WTC11 (cell line): ENCODE measurements around the gene SCD5.

Experiments
- ESRRA ChIP-seq: sonication (generic); formaldehyde crosslinking; IDR thresholded peaks from 2 replicates; pipeline ENCODE4 v1.8.1; 2022; ENCODE audit warnings: mild to moderate bottlenecking, missing genetic modification reagents, borderline replicate concordance
- GABPB1 ChIP-seq: sonication (generic); formaldehyde crosslinking; IDR thresholded peaks from 2 replicates; pipeline ENCODE4 v1.8.1; 2023; ENCODE audit warnings: mild to moderate bottlenecking, missing genetic modification reagents
- GTF2I ChIP-seq: fragments of 250-450 bp; sonication (Bioruptor Pico); conservative IDR thresholded peaks from 2 replicates; pipeline ENCODE4 v1.4.0; 2021; ENCODE audit warnings: mild to moderate bottlenecking
- SP1 ChIP-seq: sonication (generic); formaldehyde crosslinking; conservative IDR thresholded peaks from 2 replicates; pipeline ENCODE4 v1.8.1; 2022; ENCODE audit warnings: missing genetic modification reagents
- TF ChIP-seq, protein P1 (sequence below): fragments of 200-600 bp; IDR thresholded peaks from 2 replicates; pipeline ENCODE4 v1.8.0; 2022; ENCODE audit warnings: antibody characterized with exemption
- TF ChIP-seq, protein P2 (sequence below): sonication (generic); formaldehyde crosslinking; IDR thresholded peaks from 2 replicates; pipeline ENCODE4 v1.8.1; 2023; ENCODE audit warnings: mild to moderate bottlenecking, missing genetic modification reagents
- TF ChIP-seq, protein P3 (sequence below): sonication (generic); formaldehyde crosslinking; conservative IDR thresholded peaks from 2 replicates; pipeline ENCODE4 v1.8.1; 2022; ENCODE audit warnings: mild to moderate bottlenecking, missing genetic modification reagents
- TF ChIP-seq, protein P4 (sequence below): sonication (generic); formaldehyde crosslinking; IDR thresholded peaks from 2 replicates; pipeline ENCODE4 v1.8.1; 2023; ENCODE audit warnings: mild to moderate bottlenecking, missing genetic modification reagents, borderline replicate concordance
- TF ChIP-seq, protein P5 (sequence below): sonication (generic); formaldehyde crosslinking; IDR thresholded peaks from 2 replicates; pipeline ENCODE4 v1.8.1; 2022; ENCODE audit warnings: mild to moderate bottlenecking, moderate library complexity, missing genetic modification reagents
- TF ChIP-seq, protein P6 (sequence below): sonication (generic); formaldehyde crosslinking; IDR thresholded peaks from 2 replicates; pipeline ENCODE4 v1.8.1; 2022; ENCODE audit warnings: low read depth, mild to moderate bottlenecking, moderate library complexity, missing genetic modification reagents, borderline replicate concordance
- TF ChIP-seq, protein P7 (sequence below): sonication (generic); formaldehyde crosslinking; IDR thresholded peaks from 2 replicates; pipeline ENCODE4 v1.8.1; 2022; ENCODE audit warnings: low read depth, missing genetic modification reagents, borderline replicate concordance

DNA sequence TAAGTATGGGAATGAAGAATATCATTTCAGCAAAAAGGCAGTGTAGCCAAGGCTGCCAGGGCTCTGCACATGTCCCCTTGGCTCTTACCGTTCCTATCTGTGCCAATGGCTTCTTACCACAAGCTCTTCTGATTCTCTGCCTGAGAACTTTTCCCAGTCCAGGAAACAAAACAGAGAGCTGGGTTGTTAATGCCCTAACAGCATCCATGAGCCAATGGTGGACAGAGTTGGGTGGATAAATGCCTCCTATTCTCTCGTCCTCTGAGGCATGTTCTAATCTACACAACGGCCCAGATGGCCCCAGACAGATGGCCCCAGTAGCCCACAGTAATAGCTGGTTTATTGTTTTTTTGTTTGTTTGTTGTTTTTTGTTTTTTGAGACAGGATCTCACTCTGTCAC is 28.0 kb downstream of the SCD5 start:
- TF ChIP-seq, protein P1, sequence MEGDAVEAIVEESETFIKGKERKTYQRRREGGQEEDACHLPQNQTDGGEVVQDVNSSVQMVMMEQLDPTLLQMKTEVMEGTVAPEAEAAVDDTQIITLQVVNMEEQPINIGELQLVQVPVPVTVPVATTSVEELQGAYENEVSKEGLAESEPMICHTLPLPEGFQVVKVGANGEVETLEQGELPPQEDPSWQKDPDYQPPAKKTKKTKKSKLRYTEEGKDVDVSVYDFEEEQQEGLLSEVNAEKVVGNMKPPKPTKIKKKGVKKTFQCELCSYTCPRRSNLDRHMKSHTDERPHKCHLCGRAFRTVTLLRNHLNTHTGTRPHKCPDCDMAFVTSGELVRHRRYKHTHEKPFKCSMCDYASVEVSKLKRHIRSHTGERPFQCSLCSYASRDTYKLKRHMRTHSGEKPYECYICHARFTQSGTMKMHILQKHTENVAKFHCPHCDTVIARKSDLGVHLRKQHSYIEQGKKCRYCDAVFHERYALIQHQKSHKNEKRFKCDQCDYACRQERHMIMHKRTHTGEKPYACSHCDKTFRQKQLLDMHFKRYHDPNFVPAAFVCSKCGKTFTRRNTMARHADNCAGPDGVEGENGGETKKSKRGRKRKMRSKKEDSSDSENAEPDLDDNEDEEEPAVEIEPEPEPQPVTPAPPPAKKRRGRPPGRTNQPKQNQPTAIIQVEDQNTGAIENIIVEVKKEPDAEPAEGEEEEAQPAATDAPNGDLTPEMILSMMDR: no peak
- TF ChIP-seq, protein P2, sequence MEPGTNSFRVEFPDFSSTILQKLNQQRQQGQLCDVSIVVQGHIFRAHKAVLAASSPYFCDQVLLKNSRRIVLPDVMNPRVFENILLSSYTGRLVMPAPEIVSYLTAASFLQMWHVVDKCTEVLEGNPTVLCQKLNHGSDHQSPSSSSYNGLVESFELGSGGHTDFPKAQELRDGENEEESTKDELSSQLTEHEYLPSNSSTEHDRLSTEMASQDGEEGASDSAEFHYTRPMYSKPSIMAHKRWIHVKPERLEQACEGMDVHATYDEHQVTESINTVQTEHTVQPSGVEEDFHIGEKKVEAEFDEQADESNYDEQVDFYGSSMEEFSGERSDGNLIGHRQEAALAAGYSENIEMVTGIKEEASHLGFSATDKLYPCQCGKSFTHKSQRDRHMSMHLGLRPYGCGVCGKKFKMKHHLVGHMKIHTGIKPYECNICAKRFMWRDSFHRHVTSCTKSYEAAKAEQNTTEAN (CRISPR knock-in tag): no peak
- TF ChIP-seq, protein P3, sequence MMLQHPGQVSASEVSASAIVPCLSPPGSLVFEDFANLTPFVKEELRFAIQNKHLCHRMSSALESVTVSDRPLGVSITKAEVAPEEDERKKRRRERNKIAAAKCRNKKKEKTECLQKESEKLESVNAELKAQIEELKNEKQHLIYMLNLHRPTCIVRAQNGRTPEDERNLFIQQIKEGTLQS: no peak
- TF ChIP-seq ESRRA (CRISPR knock-in tag) (no peak), GABPB1 (no peak), SP1 (no peak), GTF2I (CRISPR knock-in tag) (no peak)
- TF ChIP-seq, protein P4, sequence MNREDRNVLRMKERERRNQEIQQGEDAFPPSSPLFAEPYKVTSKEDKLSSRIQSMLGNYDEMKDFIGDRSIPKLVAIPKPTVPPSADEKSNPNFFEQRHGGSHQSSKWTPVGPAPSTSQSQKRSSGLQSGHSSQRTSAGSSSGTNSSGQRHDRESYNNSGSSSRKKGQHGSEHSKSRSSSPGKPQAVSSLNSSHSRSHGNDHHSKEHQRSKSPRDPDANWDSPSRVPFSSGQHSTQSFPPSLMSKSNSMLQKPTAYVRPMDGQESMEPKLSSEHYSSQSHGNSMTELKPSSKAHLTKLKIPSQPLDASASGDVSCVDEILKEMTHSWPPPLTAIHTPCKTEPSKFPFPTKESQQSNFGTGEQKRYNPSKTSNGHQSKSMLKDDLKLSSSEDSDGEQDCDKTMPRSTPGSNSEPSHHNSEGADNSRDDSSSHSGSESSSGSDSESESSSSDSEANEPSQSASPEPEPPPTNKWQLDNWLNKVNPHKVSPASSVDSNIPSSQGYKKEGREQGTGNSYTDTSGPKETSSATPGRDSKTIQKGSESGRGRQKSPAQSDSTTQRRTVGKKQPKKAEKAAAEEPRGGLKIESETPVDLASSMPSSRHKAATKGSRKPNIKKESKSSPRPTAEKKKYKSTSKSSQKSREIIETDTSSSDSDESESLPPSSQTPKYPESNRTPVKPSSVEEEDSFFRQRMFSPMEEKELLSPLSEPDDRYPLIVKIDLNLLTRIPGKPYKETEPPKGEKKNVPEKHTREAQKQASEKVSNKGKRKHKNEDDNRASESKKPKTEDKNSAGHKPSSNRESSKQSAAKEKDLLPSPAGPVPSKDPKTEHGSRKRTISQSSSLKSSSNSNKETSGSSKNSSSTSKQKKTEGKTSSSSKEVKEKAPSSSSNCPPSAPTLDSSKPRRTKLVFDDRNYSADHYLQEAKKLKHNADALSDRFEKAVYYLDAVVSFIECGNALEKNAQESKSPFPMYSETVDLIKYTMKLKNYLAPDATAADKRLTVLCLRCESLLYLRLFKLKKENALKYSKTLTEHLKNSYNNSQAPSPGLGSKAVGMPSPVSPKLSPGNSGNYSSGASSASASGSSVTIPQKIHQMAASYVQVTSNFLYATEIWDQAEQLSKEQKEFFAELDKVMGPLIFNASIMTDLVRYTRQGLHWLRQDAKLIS (CRISPR knock-in tag): no peak
- TF ChIP-seq, protein P5, sequence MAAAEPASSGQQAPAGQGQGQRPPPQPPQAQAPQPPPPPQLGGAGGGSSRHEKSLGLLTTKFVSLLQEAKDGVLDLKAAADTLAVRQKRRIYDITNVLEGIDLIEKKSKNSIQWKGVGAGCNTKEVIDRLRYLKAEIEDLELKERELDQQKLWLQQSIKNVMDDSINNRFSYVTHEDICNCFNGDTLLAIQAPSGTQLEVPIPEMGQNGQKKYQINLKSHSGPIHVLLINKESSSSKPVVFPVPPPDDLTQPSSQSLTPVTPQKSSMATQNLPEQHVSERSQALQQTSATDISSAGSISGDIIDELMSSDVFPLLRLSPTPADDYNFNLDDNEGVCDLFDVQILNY: no peak
- TF ChIP-seq, protein P6, sequence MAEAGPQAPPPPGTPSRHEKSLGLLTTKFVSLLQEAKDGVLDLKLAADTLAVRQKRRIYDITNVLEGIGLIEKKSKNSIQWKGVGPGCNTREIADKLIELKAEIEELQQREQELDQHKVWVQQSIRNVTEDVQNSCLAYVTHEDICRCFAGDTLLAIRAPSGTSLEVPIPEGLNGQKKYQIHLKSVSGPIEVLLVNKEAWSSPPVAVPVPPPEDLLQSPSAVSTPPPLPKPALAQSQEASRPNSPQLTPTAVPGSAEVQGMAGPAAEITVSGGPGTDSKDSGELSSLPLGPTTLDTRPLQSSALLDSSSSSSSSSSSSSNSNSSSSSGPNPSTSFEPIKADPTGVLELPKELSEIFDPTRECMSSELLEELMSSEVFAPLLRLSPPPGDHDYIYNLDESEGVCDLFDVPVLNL (CRISPR knock-in tag): no peak
- TF ChIP-seq, protein P7, sequence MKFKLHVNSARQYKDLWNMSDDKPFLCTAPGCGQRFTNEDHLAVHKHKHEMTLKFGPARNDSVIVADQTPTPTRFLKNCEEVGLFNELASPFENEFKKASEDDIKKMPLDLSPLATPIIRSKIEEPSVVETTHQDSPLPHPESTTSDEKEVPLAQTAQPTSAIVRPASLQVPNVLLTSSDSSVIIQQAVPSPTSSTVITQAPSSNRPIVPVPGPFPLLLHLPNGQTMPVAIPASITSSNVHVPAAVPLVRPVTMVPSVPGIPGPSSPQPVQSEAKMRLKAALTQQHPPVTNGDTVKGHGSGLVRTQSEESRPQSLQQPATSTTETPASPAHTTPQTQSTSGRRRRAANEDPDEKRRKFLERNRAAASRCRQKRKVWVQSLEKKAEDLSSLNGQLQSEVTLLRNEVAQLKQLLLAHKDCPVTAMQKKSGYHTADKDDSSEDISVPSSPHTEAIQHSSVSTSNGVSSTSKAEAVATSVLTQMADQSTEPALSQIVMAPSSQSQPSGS (CRISPR knock-in tag): no peak
